A673 (cell line): ENCODE results near the gene FTCD.

Source experiments
- CTCF ChIP-seq: fragments of 300-800, 200-600 bp; sonication (generic); conservative IDR thresholded peaks from 2 replicates; pipeline ENCODE4 v1.5.1; 2017; ENCODE audit warnings: low read depth, mild to moderate bottlenecking, antibody characterized with exemption, low read length, moderate library complexity, mixed read lengths
- EZH2 ChIP-seq: fragments of 200-600 bp; sonication (generic); IDR thresholded peaks from 2 replicates; pipeline ENCODE4 v1.6.1; 2017; ENCODE audit warnings: borderline replicate concordance, low read depth, mild to moderate bottlenecking, mixed read lengths, antibody characterized with exemption, low read length; ENCODE audit not compliant: poor library complexity, severe bottlenecking

- TF ChIP-seq CTCF (no peak), EZH2 (no peak)
These were observed 61.5 kb downstream of the FTCD start for GRCh38 chr21:46093668-46094400.
